GM23338 (cell line): ENCODE results near the gene STOM. TPM values are rescaled to one million over a fixed set of nuclear protein-coding genes. Genes with fewer than 3 reads are reported as not detected.

Source experiments
- ATAC-seq: fragments of 200-7000 bp; cut with Tn5 transposase; 3 replicates; pipeline ENCODE4 v1.9.1; 2020
- DNase-seq: peaks from one replicate; pipeline ENCODE4 v3.0.0-alpha.2; 2015; ENCODE audit warnings: low spot score
- H2AFZ ChIP-seq: fragments of 200-600 bp; sonication (generic); 2 replicates; pipeline ENCODE4 v1.8.0; 2016; ENCODE audit warnings: antibody characterized with exemption, mild to moderate bottlenecking, moderate library complexity
- H3F3A ChIP-seq: fragments of 200-600 bp; sonication (generic); replicated peaks from 2 replicates; pipeline ENCODE4 v1.8.0; 2017; ENCODE audit warnings: antibody characterized with exemption, mixed run types, low read depth
- H3K27ac ChIP-seq: fragments of 200-600 bp; sonication (generic); 2 replicates; pipeline ENCODE4 v1.6.1; 2016; ENCODE audit warnings: low read depth
- H3K27me3 ChIP-seq: fragments of 200-600 bp; sonication (generic); 2 replicates; pipeline ENCODE4 v1.8.0; 2016; ENCODE audit warnings: mild to moderate bottlenecking, mixed run types, moderate library complexity; ENCODE audit not compliant: insufficient read depth
- H3K36me3 ChIP-seq: fragments of 200-600 bp; sonication (generic); 2 replicates; pipeline ENCODE4 v1.8.0; 2016; ENCODE audit warnings: mild to moderate bottlenecking; ENCODE audit not compliant: insufficient read depth
- H3K4me1 ChIP-seq: fragments of 200-600 bp; sonication (generic); 2 replicates; pipeline ENCODE4 v1.8.0; 2016; ENCODE audit warnings: mild to moderate bottlenecking, moderate library complexity; ENCODE audit not compliant: insufficient read depth
- H3K4me2 ChIP-seq: fragments of 200-600 bp; sonication (generic); 2 replicates; pipeline ENCODE4 v1.7.1; 2017; ENCODE audit warnings: mixed run types
- H3K4me3 ChIP-seq: fragments of 200-600 bp; sonication (generic); 2 replicates; pipeline ENCODE4 v1.6.1; 2016; ENCODE audit warnings: mixed run types
- H3K79me2 ChIP-seq: fragments of 200-600 bp; sonication (generic); replicated peaks from 2 replicates; pipeline ENCODE4 v1.8.0; 2017; ENCODE audit warnings: mild to moderate bottlenecking; ENCODE audit not compliant: insufficient read depth
- H3K9me2 ChIP-seq: fragments of 200-600 bp; sonication (generic); 2 replicates; pipeline ENCODE4 v1.8.0; 2017; ENCODE audit not compliant: insufficient read depth
- H4K20me1 ChIP-seq: fragments of 200-600 bp; sonication (generic); replicated peaks from 2 replicates; pipeline ENCODE4 v1.8.0; 2017; ENCODE audit warnings: mild to moderate bottlenecking; ENCODE audit not compliant: insufficient read depth
- H3K27ac Mint-ChIP-seq: 2 replicates; pipeline ENCODE4 v1.8.0; 2020; ENCODE audit warnings: inconsistent platforms, mild to moderate bottlenecking, moderate library complexity, mixed read lengths
- H3K27me3 Mint-ChIP-seq: 3 replicates; pipeline ENCODE4 v1.8.0; 2022; ENCODE audit warnings: low read depth, mild to moderate bottlenecking, moderate library complexity, mixed read lengths, inconsistent platforms; ENCODE audit not compliant: insufficient read depth, poor library complexity
- H3K36me3 Mint-ChIP-seq: 3 replicates; pipeline ENCODE4 v1.8.0; 2021; ENCODE audit warnings: low read depth, mild to moderate bottlenecking, inconsistent platforms, moderate library complexity, mixed read lengths
- H3K4me1 Mint-ChIP-seq: 3 replicates; pipeline ENCODE4 v1.8.0; 2020; ENCODE audit warnings: mild to moderate bottlenecking, inconsistent platforms, mixed read lengths
- H3K4me3 Mint-ChIP-seq: 3 replicates; pipeline ENCODE4 v1.8.0; 2021; ENCODE audit warnings: moderate library complexity, mild to moderate bottlenecking, inconsistent platforms, mixed read lengths
- H3K9me3 Mint-ChIP-seq: 3 replicates; pipeline ENCODE4 v1.8.0; 2020; ENCODE audit warnings: moderate library complexity, mild to moderate bottlenecking, inconsistent platforms, mixed read lengths
- CREB1 ChIP-seq: fragments of 250-450 bp; sonication (Bioruptor Pico); IDR thresholded peaks from 2 replicates; pipeline ENCODE4 v1.5.0; 2020; ENCODE audit warnings: low read depth, mild to moderate bottlenecking, moderate library complexity
- EZH2 ChIP-seq: fragments of 200-600 bp; sonication (generic); IDR thresholded peaks from one replicate; pipeline ENCODE4 v1.8.0; 2017; ENCODE audit warnings: antibody characterized with exemption, mild to moderate bottlenecking, low read depth; ENCODE audit not compliant: unreplicated experiment
- EZH2phosphoT487 ChIP-seq: fragments of 200-600 bp; sonication (generic); IDR thresholded peaks from one replicate; pipeline ENCODE4 v1.8.1; 2018; ENCODE audit warnings: antibody characterized with exemption; ENCODE audit not compliant: unreplicated experiment
- NANOG ChIP-seq: IDR thresholded peaks from 2 replicates; pipeline ENCODE4 v1.6.1; 2016; ENCODE audit warnings: antibody characterized with exemption, borderline replicate concordance
- POLR2AphosphoS5 ChIP-seq: IDR thresholded peaks from 2 replicates; pipeline ENCODE4 v1.6.1; 2016; ENCODE audit warnings: antibody characterized with exemption, low read depth
- STAT1 ChIP-seq: IDR thresholded peaks from one replicate; pipeline ENCODE4 v1.6.1; 2016; ENCODE audit warnings: antibody characterized with exemption; ENCODE audit not compliant: unreplicated experiment
- ZNF114 ChIP-seq: fragments of 250-450 bp; sonication (Bioruptor Pico); IDR thresholded peaks from 2 replicates; pipeline ENCODE4 v1.5.0; 2020; ENCODE audit warnings: mild to moderate bottlenecking, moderate library complexity
- ZNF331 ChIP-seq: fragments of 250-450 bp; sonication (Bioruptor Pico); IDR thresholded peaks from 2 replicates; pipeline ENCODE4 v1.5.0; 2020; ENCODE audit warnings: low read depth, mild to moderate bottlenecking, moderate library complexity
- polyA plus RNA-seq: library from polyadenylated mRNA; unstranded; fragments of >200 nt; fragmentation: Nextera tagmentation; extraction: Ambion mirVana; gene quantifications from 2 replicates; pipeline ENCODE4 v1.2.1, GENCODE V29; 2016
- total RNA-seq: library from RNA; depleted of rRNA; stranded (reverse); fragments of >200 nt; shearing (Covaris generic); gene quantifications from 2 replicates; pipeline ENCODE4 v1.2.3, GENCODE V29; 2014
- TF ChIP-seq, protein P1 (sequence below): fragments of 250-450 bp; sonication (Bioruptor Pico); IDR thresholded peaks from 2 replicates; pipeline ENCODE4 v1.5.0; 2020; ENCODE audit warnings: mild to moderate bottlenecking, moderate library complexity
- TF ChIP-seq, protein P2 (sequence below), 2 experiments: fragments of 200-600 bp in 1 of 2; sonication (generic) in 1 of 2; conservative IDR thresholded peaks; 2 replicates each; pipeline versions ENCODE4 v1.5.1 to v1.6.1; 2016 to 2017; ENCODE audit warnings: antibody characterized with exemption in 2 of 2, low read depth in 2 of 2, mild to moderate bottlenecking in 2 of 2, moderate library complexity in 1 of 2
- TF ChIP-seq, protein P3 (sequence below): IDR thresholded peaks from 2 replicates; pipeline ENCODE4 v1.6.1; 2016; ENCODE audit warnings: antibody characterized with exemption
- TF ChIP-seq, protein P4 (sequence below): IDR thresholded peaks from one replicate; pipeline ENCODE4 v1.6.1; 2018; ENCODE audit warnings: antibody characterized with exemption; ENCODE audit not compliant: unreplicated experiment

Gene STOM
- total and polyA plus RNA-seq, 2 experiments from 2014 or later = 29.4 to 51.1 TPM

DNA sequence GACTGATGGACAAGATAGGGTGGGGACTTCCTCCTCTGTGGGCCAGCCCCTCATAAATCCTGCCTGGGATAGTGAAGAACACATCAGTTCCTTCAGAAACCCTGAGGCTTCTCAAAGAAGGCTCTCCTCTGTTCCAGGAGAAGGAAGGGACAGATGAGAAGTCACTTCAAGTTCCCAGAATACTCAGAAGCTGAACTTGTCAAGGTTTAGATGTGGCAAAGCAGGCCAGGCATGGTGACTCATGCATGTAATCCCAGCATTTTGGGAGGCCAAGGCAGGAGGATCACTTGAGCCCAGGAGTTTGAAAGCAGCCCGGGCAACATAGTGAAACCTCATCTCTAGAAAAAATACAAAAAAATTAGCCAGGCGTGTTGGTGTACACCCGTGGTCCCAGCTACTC lies 38.5 kb downstream of the STOM start (continued):
- TF ChIP-seq, protein P1, sequence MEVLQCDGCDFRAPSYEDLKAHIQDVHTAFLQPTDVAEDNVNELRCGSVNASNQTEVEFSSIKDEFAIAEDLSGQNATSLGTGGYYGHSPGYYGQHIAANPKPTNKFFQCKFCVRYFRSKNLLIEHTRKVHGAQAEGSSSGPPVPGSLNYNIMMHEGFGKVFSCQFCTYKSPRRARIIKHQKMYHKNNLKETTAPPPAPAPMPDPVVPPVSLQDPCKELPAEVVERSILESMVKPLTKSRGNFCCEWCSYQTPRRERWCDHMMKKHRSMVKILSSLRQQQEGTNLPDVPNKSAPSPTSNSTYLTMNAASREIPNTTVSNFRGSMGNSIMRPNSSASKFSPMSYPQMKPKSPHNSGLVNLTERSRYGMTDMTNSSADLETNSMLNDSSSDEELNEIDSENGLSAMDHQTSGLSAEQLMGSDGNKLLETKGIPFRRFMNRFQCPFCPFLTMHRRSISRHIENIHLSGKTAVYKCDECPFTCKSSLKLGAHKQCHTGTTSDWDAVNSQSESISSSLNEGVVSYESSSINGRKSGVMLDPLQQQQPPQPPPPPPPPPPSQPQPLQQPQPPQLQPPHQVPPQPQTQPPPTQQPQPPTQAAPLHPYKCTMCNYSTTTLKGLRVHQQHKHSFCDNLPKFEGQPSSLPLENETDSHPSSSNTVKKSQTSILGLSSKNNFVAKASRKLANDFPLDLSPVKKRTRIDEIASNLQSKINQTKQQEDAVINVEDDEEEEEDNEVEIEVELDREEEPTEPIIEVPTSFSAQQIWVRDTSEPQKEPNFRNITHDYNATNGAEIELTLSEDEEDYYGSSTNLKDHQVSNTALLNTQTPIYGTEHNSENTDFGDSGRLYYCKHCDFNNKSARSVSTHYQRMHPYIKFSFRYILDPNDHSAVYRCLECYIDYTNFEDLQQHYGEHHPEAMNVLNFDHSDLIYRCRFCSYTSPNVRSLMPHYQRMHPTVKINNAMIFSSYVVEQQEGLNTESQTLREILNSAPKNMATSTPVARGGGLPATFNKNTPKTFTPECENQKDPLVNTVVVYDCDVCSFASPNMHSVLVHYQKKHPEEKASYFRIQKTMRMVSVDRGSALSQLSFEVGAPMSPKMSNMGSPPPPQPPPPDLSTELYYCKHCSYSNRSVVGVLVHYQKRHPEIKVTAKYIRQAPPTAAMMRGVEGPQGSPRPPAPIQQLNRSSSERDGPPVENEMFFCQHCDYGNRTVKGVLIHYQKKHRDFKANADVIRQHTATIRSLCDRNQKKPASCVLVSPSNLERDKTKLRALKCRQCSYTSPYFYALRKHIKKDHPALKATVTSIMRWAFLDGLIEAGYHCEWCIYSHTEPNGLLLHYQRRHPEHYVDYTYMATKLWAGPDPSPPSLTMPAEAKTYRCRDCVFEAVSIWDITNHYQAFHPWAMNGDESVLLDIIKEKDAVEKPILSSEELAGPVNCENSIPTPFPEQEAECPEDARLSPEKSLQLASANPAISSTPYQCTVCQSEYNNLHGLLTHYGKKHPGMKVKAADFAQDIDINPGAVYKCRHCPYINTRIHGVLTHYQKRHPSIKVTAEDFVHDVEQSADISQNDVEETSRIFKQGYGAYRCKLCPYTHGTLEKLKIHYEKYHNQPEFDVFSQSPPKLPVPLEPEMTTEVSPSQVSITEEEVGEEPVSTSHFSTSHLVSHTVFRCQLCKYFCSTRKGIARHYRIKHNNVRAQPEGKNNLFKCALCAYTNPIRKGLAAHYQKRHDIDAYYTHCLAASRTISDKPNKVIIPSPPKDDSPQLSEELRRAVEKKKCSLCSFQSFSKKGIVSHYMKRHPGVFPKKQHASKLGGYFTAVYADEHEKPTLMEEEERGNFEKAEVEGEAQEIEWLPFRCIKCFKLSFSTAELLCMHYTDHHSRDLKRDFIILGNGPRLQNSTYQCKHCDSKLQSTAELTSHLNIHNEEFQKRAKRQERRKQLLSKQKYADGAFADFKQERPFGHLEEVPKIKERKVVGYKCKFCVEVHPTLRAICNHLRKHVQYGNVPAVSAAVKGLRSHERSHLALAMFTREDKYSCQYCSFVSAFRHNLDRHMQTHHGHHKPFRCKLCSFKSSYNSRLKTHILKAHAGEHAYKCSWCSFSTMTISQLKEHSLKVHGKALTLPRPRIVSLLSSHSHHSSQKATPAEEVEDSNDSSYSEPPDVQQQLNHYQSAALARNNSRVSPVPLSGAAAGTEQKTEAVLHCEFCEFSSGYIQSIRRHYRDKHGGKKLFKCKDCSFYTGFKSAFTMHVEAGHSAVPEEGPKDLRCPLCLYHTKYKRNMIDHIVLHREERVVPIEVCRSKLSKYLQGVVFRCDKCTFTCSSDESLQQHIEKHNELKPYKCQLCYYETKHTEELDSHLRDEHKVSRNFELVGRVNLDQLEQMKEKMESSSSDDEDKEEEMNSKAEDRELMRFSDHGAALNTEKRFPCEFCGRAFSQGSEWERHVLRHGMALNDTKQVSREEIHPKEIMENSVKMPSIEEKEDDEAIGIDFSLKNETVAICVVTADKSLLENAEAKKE (CRISPR knock-in tag) = no peak
- TF ChIP-seq CREB1 (CRISPR knock-in tag) (no peak), ZNF114 (no peak), ZNF331 (no peak), EZH2 (no peak)
- TF ChIP-seq, protein P2, sequence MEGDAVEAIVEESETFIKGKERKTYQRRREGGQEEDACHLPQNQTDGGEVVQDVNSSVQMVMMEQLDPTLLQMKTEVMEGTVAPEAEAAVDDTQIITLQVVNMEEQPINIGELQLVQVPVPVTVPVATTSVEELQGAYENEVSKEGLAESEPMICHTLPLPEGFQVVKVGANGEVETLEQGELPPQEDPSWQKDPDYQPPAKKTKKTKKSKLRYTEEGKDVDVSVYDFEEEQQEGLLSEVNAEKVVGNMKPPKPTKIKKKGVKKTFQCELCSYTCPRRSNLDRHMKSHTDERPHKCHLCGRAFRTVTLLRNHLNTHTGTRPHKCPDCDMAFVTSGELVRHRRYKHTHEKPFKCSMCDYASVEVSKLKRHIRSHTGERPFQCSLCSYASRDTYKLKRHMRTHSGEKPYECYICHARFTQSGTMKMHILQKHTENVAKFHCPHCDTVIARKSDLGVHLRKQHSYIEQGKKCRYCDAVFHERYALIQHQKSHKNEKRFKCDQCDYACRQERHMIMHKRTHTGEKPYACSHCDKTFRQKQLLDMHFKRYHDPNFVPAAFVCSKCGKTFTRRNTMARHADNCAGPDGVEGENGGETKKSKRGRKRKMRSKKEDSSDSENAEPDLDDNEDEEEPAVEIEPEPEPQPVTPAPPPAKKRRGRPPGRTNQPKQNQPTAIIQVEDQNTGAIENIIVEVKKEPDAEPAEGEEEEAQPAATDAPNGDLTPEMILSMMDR (conservative IDR thresholded peaks at IDR 0.05; ENCODE audit: low read depth in 2 of 2) = no peak

DNA sequence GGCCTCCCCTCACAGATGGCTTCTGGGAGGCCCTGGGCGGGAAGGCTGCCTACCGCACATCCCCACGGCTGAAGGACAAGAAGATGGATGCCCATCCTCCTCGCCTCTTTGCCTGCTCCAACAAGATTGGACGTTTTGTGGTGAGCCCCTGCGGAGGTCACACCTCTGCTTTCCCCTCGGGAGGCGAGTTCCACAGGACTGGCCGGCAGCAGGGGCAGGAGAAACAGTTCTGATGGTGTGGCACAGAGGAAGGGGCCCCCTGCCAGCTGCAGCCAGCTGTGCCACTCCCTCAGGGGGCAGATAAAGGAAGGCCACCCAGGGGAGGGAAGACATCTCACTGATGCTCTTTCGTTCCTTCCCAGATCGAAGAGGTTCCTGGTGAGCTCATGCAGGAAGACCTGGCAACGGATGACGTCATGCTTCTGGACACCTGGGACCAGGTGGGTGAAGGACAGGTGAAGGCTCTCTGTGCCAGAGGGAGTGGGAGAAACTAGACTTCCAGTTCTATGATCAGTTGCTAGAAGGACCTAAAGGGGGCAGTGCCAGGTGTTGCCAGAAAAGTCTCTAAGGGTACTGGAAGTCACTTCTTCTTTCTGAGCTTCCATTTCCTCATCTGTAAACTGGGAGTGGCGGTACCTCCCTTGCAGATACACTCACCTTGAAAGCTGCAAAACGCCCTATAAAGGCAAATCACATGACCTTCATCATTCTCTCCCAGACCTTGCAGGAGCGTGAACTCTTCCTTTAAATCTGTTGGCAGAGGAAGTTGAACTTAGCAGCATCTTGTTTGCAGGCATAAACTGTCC lies 41.0 kb downstream of the STOM start:
- Histone ChIP-seq H3K27ac (no peak overlapping the region), H3K79me2 (no peaks in the 10 kb centered on the region), H4K20me1 (no peaks in the 10 kb centered on the region), H3K9me2 (no peaks in the 10 kb centered on the region), H3K4me1 (no peaks in the 10 kb centered on the region), H3K4me3 (no peak overlapping the region), H2AFZ (no peak overlapping the region), H3K27me3 (no peaks in the 10 kb centered on the region), H3F3A (no peaks in the 10 kb centered on the region), H3K4me2 (no peak overlapping the region), H3K36me3 (no peaks in the 10 kb centered on the region)
- no peaks in the 10 kb centered on the region for H3K4me1 Mint-ChIP-seq
- ATAC-seq = no peak
- no peak overlapping the region for H3K27ac Mint-ChIP-seq
- TF ChIP-seq EZH2phosphoT487 (no peak), STAT1 (no peak), ZNF331 (no peak), POLR2AphosphoS5 (no peak), NANOG (no peak), CREB1 (CRISPR knock-in tag) (no peak), EZH2 (no peak)
- TF ChIP-seq, protein P3, sequence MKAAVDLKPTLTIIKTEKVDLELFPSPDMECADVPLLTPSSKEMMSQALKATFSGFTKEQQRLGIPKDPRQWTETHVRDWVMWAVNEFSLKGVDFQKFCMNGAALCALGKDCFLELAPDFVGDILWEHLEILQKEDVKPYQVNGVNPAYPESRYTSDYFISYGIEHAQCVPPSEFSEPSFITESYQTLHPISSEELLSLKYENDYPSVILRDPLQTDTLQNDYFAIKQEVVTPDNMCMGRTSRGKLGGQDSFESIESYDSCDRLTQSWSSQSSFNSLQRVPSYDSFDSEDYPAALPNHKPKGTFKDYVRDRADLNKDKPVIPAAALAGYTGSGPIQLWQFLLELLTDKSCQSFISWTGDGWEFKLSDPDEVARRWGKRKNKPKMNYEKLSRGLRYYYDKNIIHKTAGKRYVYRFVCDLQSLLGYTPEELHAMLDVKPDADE = no peak
- TF ChIP-seq, protein P4, sequence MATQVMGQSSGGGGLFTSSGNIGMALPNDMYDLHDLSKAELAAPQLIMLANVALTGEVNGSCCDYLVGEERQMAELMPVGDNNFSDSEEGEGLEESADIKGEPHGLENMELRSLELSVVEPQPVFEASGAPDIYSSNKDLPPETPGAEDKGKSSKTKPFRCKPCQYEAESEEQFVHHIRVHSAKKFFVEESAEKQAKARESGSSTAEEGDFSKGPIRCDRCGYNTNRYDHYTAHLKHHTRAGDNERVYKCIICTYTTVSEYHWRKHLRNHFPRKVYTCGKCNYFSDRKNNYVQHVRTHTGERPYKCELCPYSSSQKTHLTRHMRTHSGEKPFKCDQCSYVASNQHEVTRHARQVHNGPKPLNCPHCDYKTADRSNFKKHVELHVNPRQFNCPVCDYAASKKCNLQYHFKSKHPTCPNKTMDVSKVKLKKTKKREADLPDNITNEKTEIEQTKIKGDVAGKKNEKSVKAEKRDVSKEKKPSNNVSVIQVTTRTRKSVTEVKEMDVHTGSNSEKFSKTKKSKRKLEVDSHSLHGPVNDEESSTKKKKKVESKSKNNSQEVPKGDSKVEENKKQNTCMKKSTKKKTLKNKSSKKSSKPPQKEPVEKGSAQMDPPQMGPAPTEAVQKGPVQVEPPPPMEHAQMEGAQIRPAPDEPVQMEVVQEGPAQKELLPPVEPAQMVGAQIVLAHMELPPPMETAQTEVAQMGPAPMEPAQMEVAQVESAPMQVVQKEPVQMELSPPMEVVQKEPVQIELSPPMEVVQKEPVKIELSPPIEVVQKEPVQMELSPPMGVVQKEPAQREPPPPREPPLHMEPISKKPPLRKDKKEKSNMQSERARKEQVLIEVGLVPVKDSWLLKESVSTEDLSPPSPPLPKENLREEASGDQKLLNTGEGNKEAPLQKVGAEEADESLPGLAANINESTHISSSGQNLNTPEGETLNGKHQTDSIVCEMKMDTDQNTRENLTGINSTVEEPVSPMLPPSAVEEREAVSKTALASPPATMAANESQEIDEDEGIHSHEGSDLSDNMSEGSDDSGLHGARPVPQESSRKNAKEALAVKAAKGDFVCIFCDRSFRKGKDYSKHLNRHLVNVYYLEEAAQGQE = no peak
- peaks cover 22% of the 10 kb centered on the region for H3K36me3 Mint-ChIP-seq
- H3K9me3 Mint-ChIP-seq = no peaks in the 10 kb centered on the region
- no peak overlapping the region for H3K4me3 Mint-ChIP-seq
- peaks cover 7% of the 10 kb centered on the region for H3K27me3 Mint-ChIP-seq
- no peak for DNase-seq
